Stimulated activated naive CD4-positive, alpha-beta T cell treated with Interleukin-2 at 50 U/mL for 16 hours (primary cell): ENCODE results near the gene MAN1A2.

Experiments used
- DNase-seq: peaks from one replicate; lab custom pipeline; 2025; lab: John Stamatoyannopoulos, UW

MAN1A2 gene

GRCh38 chr1:117576236-117576635, 209.0 kb downstream of the MAN1A2 start:
- no peak for DNase-seq

GRCh38 chr1:117577191-117577885, 210.1 kb downstream of the MAN1A2 start:
- DNase-seq, result no peak

- DNase-seq, result no peak
Measured at GRCh38 chr1:117578466-117578865, 211.2 kb downstream of the MAN1A2 start.
